GM21619 (cell line): ENCODE data around the gene ORM1.
"Not testable (repeated sequence)": the region's sequence is repeated elsewhere in the genome, so short reads cannot be mapped to it uniquely, and the experiment has no call there.

ENCODE experiments used
- ATAC-seq: cut with Tn5 transposase; IDR thresholded peaks from one replicate; pipeline ENCODE4 v1.9.1; 2021; ENCODE audit not compliant: unreplicated experiment

The ORM1 gene

GRCh38 chr9:114304416-114305188, 18.3 kb upstream of the ORM1 start:
- ATAC-seq = no peak

- no peak for ATAC-seq
Measured at GRCh38 chr9:114307899-114308267, 15.0 kb upstream of the ORM1 start.

- no peak for ATAC-seq
Measured at GRCh38 chr9:114308361-114308950, 14.4 kb upstream of the ORM1 start.

GRCh38 chr9:114309096-114309495, 13.8 kb upstream of the ORM1 start:
- no peak for ATAC-seq

- no peak for ATAC-seq
Measured at GRCh38 chr9:114310471-114311450, 12.1 kb upstream of the ORM1 start.

GRCh38 chr9:114311571-114312512, 11.1 kb upstream of the ORM1 start:
- no peak for ATAC-seq

- ATAC-seq = no peak
Measured at GRCh38 chr9:114312513-114312875, 10.4 kb upstream of the ORM1 start.

- no peak for ATAC-seq
Measured at GRCh38 chr9:114313186-114313585, 9.7 kb upstream of the ORM1 start.

- no peak for ATAC-seq
Measured at GRCh38 chr9:114314256-114314867, 8.5 kb upstream of the ORM1 start.

- no peak for ATAC-seq
Measured at GRCh38 chr9:114314881-114315722, 7.8 kb upstream of the ORM1 start.

GRCh38 chr9:114315723-114316363, 7.1 kb upstream of the ORM1 start:
- ATAC-seq = no peak

GRCh38 chr9:114316605-114317230, 6.2 kb upstream of the ORM1 start:
- no peak for ATAC-seq

GRCh38 chr9:114317665-114318357, 5.1 kb upstream of the ORM1 start:
- ATAC-seq = no peak

GRCh38 chr9:114318416-114318815, 4.5 kb upstream of the ORM1 start:
- no peak for ATAC-seq

- no peak for ATAC-seq
Measured at GRCh38 chr9:114319147-114319546, 3.8 kb upstream of the ORM1 start.

GRCh38 chr9:114320710-114321109, 2.2 kb upstream of the ORM1 start:
- not testable (repeated sequence) for ATAC-seq

GRCh38 chr9:114321759-114322158, 1.1 kb upstream of the ORM1 start:
- ATAC-seq = no peak
